ENCODE results near the gene FAM210B.
A peak's percentile ranks its signal among the peaks of the same experiment; 100 is the strongest.
"Not testable (repeated sequence)": the region's sequence is repeated elsewhere in the genome, so short reads cannot be mapped to it uniquely, and the experiment has no call there.

Gene FAM210B, protein sequence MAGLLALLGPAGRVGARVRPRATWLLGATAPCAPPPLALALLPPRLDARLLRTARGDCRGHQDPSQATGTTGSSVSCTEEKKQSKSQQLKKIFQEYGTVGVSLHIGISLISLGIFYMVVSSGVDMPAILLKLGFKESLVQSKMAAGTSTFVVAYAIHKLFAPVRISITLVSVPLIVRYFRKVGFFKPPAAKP

DNA sequence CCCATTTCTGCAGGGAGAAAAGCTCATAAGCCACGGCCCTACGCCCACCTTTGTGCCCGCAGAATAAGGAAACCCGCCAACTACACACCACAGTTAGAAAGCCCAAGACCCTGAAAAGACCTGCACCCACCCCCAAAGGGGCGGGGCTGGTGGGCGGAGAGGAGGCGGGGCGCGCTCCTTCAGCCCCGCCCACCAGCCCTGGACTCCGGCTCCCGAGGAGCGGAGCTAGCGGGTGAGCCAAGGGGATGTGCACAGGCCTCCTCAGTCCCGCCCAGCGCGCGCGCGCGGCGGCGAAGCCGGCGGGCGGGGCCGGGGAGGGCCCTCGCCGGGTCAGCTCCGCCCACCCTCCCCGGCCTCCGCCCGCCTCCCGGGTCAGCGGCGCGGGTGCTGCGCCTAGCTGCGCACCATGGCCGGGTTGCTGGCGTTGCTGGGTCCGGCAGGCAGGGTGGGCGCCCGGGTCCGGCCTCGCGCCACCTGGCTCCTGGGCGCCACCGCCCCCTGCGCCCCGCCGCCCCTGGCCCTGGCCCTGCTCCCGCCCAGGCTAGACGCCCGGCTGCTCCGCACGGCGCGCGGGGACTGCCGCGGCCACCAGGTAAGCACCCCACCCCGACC, at the start of gene FAM210B:
Gene FAM210B (plus strand): TSS at position 375 of the 612 bp plus-strand sequence. CDS start 32 bp downstream, at position 407.
- DNase-seq (ENCODE audit: low spot score) = peak; percentile 89

DNA sequence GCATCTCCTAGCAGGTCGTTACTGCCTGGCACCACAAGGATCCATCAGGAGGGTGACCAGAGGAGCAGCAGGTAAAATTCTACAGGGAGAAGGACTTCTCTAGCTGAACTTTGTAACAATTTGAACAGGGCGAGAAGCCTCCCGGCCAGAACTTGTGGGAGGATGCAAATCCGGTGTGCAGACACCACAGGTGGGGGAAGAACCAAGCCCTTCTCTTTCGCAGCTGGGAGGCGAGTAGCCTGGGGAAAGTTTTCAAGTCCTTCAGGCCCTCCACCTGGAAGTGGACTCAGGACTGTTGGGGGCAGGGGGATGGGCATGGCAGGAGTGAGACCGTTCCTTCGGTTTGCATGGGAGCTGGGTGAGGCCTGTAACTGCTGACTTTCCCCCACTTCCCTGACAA, 42.7 kb upstream of the FAM210B start:
- DNase-seq (ENCODE audit: low spot score) = no peak

DNA sequence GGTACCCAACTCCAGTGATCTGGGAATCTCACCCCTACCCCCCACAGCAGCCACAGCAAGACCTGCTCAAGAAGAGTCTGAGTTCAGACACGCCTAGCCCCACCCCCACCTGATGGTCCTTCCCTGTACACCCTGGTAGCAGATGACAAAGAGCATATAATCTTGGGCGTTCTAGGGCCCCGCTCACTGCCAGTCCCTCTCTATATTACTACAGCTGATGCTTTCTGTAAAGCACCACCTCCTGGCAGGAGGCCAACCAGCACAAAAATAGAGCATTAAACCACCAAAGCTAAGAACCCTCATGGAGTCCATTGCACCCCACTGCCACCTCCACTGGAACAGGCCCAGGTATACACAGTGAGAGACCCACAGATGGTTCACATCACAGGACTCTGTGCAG, 42.3 kb upstream of the FAM210B start:
- no peak for DNase-seq (ENCODE audit: low spot score)

DNA sequence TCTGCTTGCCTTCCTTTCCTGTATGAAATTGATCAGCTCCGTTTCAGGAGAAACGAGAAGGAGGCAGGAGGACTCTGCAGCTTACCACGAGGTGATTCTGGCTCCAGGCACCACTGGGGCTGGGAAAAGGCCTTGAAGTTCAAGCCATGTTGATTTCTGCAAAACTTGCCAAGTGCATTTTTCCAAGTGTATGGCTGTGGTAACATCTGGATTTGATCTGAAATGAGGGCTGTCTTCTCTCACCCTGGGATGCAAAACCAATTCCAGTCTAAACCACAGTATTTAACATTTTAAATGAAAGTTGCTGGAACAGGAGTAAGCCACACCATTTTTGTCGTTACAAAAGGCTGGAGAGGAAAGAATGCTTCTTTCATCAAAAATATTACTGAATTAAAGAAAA, 36.1 kb upstream of the FAM210B start:
- no peak for DNase-seq (ENCODE audit: low spot score)

DNA sequence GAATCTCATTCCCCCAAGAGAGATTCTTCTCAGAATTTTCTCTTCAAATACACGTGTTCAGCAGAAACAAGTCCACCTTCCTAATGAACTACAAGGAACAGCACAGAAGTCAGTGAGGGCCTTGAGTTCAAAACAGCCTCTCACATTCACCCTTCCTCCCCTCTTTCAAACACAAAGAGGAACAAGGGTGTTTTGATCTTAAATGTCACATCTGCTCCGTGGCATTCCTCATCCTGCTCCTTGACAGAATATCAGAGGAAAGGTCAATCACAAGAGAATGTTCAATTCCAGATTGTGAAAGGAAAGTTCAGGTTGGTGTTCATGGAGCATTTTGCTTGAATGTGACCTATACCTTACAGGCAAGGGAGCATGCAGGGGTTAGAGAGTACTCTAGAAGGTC, 35.6 kb upstream of the FAM210B start:
- DNase-seq (ENCODE audit: low spot score) = no peak

DNA sequence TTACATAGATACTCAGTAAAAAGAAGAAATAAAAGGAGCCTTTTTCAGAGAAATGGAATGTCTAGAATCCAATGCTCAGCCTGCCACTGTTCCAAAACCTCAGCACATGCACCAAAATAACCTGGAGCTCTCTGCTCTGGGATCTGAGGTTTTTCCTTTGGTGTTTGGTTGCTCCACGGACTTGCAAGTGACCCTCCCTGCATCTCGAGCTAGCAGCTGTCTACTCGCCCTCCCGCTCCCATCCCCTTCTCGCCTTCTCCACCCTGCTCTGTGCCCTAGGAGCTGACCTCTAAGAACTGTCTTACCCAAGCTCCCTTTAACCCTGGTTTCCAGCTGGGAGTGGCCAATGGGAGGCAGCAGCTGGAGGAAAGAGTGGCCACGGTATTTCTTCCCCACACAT, 35.1 kb upstream of the FAM210B start:
- DNase-seq (ENCODE audit: low spot score) = no peak

DNA sequence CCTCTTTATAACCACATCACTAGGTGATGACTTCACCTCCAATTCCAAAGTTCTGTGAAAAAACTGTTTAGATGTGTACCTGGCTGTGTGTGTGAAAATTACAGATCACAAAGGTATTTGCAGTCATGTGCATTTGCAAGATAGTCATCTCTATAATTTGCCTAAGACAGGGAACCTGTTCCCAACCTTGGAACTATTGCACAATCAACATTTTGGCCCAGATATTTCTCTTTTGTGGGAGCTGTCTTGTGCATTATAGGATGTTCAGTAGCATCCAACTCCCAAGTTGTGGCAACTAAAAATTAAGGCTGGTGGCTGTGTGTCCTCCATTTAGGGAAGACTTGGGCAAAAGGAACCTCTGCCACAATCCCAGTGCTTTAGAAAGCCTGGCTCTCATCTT, 34.0 kb upstream of the FAM210B start:
- DNase-seq (ENCODE audit: low spot score) = no peak

DNA sequence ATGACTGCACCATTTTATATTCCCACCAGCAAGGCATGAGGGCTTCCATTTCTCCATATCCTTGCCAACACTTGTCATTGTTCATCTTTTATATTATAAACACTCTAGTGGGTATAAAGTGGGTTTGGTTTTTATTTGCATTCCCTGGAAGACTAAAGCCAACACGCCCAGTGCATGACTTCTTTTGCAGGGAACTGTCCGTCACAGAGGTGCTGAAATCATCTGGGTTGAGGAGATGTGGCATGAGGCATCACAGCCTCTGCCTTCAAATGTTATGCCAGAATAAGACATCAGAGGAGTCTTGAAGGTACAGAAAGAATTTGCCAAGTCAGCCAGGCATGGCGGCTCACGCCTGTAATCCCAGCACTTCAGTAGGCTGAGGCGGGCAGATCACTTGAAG, 29.9 kb upstream of the FAM210B start:
- DNase-seq (ENCODE audit: low spot score) = no peak

DNA sequence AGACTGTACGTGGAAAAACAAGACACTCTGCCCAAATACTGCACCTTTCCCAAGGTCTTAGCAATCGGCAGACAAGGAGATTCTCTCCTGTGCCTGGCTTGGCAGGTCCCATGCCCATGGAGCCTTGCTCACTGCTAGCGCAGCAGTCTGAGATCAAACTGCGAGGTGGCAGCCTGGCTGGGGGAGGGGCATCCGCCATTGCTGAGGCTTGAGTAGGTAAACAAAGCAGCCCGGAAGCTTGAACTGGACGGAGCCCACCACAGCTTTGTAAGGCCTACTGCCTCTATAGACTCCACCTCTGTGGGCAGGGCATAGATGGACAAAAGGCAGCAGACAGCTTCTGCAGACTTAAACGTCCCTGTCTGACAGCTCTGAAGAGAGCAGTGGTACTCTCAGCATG, 22.1 kb upstream of the FAM210B start:
- not testable (repeated sequence) for DNase-seq (ENCODE audit: low spot score)

DNA sequence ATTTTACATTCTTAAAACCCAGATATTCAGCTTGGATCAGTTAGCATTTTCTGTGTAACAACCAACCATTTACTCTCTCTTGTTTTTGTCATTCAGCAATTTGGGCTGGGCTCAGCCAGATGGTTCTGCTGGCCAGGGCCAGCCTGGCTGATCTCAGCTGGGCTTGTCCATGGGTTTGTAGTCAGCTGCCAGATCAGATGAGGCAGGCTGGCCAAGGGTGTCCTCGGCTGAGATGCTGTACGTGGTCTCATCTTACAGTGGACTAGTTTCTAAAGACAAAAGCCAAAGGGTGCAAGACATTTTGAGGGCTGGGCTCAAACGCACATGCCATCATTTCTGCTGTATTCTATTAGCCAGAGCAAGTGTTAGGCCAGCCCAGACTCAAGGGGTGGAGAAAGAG, 16.0 kb upstream of the FAM210B start:
- no peak for DNase-seq (ENCODE audit: low spot score)

DNA sequence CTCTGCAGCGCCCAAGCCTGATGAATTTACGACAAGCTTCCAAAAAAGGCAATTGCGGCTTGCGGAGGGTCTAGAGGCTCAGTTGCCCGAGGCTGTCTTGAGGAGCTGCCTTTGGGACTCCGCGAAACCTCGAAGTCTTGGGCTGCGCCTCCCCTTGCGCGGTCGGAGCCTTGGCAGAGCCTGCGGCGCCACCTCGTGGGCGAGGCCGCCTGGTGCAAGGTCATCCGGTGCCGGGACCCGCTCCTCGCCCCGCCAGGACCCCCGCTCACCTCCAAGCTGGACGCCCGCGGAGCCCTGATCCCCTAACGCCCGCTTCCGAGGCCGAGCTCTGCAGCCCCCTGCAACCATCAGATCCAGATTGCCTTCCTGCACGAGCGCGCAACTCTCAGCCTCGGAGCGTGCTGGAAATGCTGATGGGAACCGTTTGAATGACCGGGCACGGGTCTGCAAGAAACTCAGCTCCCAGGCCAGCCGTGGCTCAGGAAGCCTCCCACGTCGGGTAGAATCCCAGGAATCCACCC, 14.9 kb upstream of the FAM210B start:
- no peak for DNase-seq (ENCODE audit: low spot score)

DNA sequence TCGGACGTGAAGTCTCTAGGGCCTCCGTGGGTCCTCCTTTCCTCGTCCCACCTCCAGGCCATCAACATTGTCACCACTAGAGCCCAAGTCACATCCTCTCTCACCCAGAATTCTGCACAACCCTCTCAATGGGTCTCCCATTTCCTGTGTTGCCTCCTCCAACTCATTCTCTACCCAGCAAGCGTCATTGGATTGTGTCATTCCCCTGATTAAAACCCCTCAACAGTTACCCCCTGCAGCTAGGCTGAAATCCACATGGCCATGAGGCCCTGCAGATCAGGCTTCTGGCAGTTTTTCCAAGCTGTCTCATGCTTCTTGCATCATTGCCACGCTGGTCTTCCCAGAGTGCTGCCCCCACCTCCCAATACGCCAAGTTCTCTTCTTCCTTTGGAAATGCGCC, 12.9 kb upstream of the FAM210B start:
- DNase-seq (ENCODE audit: low spot score) = no peak

DNA sequence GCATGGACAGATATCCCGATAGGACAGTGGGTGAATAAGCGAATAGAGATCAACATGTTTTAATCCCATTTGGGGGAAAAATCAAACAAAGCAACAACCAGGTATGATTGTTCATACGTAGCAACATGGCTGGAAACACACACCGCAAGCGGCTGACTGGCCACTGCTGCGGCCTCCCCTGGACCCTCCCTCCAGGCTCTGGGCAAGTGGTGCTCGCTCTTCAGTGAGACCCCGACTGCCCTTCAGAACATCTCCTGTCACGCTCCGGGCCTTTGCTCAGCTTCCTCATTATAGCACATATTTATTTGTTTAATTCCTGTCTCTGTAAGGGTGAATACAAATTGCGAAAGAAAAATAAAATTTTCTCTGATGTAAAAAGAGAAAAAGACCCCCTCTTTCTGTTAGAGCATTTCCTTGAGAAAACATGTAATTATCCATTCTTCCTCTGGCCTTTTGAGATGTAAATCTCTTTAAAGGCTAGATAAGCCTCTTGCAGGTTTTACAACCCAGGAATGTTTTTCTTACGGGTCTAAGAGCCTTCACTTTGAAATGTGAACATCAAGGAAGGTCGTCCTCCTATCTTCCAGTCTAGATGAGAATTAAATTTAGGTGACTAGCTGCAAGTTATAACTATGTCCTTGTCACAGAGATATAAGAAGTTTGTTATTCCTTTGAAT, 11.0 kb upstream of the FAM210B start:
- no peak for DNase-seq (ENCODE audit: low spot score)

DNA sequence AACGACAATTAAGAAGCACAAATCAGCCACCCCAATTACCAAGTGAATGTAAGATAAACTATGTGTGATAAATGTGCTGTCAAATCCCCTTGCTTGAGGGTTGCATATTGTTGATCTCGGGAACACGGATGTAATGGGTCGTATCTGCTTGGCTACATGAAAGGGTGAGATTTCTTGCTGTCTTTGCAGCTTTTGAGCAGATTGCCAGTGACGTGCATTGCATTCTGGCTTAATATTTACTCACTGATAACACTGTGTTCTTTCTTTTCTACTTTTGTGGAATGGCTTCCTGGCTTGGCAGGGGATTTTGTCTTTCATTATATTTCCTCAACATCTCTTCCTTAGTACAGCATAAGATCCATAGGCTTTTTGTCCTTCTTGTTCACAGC, 10.5 kb upstream of the FAM210B start:
- DNase-seq (ENCODE audit: low spot score) = no peak

DNA sequence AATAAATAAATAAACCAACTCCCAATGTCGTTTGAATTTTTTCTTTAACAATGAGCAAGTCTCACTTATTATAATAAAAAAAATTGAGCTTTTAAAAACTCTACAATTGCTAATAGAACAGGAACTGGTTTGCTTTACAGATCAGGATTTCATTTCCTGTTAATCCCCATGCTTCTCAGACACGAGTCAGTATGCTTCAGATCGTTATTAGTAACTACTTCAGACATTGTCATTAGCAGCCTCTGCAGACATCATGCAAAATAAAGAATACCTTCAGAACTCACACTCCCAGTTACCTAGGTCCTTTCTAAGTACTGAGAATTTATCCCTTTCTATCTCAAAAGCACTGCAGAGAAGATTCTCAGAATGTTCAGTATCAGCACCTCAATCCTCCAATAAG, 10.0 kb upstream of the FAM210B start:
- no peak for DNase-seq (ENCODE audit: low spot score)

DNA sequence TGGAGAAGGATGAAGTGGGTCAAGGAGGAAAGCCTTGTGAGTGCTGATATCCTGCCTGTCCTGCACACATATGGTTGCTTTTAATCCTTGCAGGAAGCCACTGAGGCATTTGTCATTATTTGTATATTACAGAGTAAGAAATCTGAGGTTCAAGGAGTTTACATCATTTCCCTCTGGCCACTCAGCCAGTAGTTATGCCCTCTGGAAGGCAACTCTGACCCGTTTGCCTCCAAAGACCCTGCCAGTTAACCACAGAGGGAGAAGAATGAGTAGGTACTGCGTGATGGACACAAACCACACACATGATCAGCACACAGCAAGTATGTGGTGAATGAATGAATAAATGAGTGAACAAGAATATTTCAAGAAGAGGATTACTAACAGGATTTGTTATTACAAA, 7.9 kb upstream of the FAM210B start:
- DNase-seq (ENCODE audit: low spot score) = no peak

DNA sequence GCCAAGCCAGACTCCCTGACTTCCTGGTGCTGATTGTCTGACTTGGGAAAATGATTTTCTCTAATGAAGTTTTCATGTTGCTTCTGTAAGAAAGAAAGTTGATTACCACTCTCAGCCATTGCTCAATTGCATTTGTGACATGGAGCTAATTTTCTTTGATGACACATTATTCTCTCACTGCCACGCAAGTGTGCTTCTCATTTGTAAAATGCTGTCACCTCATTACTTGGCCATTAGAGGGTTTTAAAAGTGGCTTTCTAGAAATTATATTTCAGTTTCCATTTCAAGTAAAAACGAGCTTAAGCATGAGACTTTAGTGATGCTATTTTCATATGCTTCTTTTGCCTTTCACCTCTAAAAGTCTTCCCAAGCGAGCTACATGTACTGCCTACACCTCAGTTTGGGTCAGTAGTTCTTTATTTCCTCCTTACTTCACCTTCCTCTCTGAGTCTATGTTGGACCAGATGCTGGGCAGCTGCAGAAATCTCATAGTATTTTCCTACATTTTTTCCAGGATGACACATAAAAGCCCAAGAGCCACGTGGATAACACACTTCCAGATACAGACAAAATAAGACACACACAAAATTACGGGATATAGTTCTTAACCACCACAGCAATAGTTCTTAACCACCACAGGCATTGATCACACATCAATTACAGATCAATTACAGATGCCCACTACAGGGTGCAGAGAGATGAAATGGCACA, 6.3 kb upstream of the FAM210B start:
- DNase-seq (ENCODE audit: low spot score) = no peak

DNA sequence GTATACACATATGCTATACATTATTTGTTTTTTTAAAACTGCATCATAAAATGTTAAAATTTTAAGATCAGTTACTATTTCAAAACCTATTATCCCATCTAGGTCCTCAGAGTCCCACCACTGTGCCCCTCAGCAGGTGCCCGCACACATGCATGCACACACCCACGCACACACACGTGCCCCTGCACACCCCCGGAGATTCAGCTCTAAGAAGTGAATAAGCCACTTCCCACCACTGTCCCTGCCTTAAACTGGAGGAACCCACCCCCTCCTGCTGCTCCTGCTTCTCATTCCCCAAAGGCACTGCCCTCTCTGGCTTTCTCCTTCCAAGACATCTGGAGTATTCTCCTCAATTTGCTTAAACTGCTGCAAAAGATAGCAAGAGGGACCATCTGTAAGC, 5.4 kb upstream of the FAM210B start:
- DNase-seq (ENCODE audit: low spot score) = no peak

DNA sequence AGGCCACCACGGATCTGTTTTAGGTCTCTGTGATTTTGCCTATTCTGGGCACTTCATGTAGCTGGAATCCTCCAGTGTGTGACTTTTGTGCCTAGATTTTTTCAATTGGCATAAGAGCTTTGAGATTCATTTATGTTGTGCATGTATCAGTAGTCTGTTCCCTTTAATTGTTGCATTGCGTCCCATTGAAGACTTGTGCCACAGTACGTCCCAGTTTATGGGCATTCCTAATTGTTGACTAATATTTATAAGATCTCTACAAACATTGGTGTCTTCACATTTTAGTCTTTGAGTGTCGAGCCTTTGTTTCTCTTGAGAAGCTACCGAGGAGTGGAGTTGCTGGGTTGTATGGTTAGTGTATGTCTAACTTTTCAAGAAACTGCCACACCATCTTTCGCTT, 704 bp upstream of the FAM210B start:
- no peak for DNase-seq (ENCODE audit: low spot score)

DNA sequence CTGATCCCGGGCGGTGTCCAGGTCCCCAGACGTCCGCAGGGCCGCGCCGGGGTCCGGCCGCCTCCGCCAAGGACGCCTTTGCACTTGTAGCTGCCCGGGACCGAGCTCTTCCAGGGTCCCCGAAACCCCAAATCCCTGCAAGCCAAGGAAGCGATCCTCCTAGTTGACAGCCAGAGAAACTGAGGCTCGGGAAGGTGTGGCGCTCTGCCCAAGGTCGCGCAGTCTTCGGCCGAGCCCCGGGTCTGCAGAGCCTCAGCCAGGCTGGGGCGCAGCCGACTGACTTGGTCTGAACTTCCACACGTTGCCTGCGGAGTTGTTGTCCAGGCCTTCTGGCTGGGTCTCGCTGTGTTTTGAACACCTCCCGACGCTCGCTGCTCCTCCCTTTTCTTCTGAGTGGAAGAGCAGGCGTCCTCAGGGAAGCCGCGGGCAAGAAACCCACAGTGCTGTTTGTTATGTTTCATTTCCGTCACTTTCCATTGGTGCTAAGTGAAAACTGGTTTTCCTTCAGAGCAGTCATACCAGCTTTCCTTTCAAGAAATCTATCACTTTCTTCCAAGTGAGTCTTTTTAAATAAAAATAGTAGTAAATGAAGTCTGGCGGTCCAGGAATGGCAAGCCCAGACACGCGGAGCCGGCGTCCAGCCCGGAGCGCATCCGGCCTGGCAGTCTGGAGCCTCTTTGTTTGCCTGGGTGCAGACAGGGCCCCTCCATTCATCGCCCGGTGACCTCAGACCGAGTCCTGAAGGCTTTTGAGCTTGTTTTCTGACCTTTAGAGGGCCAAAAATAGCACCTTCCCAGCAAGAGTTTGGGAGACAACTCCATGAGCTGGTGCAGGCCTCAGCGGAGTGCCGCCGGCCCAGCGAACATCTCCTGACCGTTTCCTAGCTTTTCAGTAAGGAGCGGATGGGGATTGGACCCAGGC, 698 bp downstream of the FAM210B start:
- DNase-seq (ENCODE audit: low spot score) = peak; percentile 75

DNA sequence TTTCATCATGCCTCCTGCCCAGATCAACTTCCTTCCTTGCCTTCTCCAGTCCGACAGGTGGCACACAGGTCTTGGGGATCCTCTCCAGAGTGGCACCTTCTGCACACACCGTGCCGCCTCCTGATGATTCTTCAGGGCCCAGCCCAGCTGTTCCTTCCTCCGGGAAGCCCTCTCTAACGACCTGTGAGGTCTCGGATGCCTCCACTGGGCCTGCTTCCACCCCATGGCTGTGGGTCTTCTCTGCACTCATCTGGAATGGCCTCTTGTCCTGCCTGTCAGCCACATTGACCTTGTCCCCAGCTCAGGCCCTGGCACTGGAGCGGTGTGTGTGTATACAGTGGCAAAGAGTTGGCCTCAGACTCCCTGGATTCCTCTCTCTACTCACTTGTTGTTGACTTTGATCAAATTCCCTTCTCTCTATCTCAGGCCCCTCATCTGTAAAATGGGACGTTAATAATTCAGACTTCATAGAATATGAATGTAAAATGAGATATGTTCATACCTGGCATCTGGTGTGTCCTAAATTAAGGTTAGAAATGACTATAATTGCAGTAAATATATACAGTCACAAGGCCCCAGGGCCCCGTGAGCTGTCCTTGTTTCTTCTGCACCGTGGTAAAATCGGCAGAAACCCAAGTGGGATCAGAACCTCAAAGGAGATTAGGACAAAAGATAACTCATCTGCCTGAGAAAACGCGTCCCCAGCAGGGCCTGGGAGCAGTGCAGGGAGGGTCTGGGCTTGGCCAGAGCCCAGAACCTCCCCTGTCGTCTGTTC, 1.5 kb downstream of the FAM210B start:
- no peak for DNase-seq (ENCODE audit: low spot score)

Data from kidney capillary endothelial cell (primary cell).